Thyroid gland (tissue), 4 donors: Measurements from ENCODE around the gene SND1.

Experiments used
- POLR2A ChIP-seq, 2 donors: fragments of 450-650 bp; IDR thresholded peaks; one replicate each; pipeline ENCODE4 v1.6.1; 2017; ENCODE audit warnings: antibody characterized with exemption in 2 of 2, mild to moderate bottlenecking in 2 of 2, moderate library complexity in 1 of 2
- TF ChIP-seq, protein P1 (sequence below), 6 experiments: fragments of 200-600 bp in 3 of 6; fragments of 450-650 bp in 3 of 6; sonication (generic) in 3 of 6; IDR thresholded peaks; one replicate each; pipeline ENCODE4 v1.5.1; 2016 to 2019; ENCODE audit warnings: antibody characterized with exemption in 6 of 6, mild to moderate bottlenecking in 2 of 6, inconsistent platforms in 1 of 6, moderate library complexity in 1 of 6

DNA sequence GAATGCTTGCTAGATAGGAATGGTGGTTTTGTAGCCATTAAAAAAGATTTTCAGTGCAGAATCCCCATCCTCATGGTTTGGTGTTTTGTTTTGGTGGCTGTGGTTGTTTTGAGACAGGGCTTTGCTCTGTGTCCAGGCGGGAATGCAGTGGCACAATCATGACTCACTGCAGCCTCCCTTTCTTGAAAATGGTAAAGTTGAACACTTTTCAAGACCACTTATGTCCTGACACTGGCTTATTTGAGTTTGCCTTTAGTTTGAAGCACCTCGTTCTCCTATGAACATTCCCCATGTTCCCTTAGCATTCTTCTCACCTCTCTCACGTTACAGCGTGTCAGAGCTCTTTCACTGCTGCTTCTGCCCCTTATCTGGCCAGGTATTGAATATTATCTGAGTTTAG, 239.2 kb downstream of the SND1 start:
- TF ChIP-seq, protein P1, sequence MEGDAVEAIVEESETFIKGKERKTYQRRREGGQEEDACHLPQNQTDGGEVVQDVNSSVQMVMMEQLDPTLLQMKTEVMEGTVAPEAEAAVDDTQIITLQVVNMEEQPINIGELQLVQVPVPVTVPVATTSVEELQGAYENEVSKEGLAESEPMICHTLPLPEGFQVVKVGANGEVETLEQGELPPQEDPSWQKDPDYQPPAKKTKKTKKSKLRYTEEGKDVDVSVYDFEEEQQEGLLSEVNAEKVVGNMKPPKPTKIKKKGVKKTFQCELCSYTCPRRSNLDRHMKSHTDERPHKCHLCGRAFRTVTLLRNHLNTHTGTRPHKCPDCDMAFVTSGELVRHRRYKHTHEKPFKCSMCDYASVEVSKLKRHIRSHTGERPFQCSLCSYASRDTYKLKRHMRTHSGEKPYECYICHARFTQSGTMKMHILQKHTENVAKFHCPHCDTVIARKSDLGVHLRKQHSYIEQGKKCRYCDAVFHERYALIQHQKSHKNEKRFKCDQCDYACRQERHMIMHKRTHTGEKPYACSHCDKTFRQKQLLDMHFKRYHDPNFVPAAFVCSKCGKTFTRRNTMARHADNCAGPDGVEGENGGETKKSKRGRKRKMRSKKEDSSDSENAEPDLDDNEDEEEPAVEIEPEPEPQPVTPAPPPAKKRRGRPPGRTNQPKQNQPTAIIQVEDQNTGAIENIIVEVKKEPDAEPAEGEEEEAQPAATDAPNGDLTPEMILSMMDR (IDR thresholded peaks at IDR 0.05): no peak
- no peak for TF ChIP-seq POLR2A (IDR thresholded peaks at IDR 0.05)
